ENCODE measurements around the gene PRICKLE1.
"Not testable (repeated sequence)": the region's sequence is repeated elsewhere in the genome, so short reads cannot be mapped to it uniquely, and the experiment has no call there.

PRICKLE1 gene

GRCh38 chr12:42560977-42561376, 28.6 kb downstream of the PRICKLE1 start:
- Histone ChIP-seq H4K20me1 (no peaks in the 10 kb centered on the region), H3K27me3 (no peaks in the 10 kb centered on the region), H3K4me3 (no peak overlapping the region), H3K4me2 (no peak overlapping the region), H3K9me3 (no peaks in the 10 kb centered on the region), H3K36me3 (no peaks in the 10 kb centered on the region), H3K27ac (no peak overlapping the region), H3K9ac (no peak overlapping the region), H3K4me1 (no peaks in the 10 kb centered on the region)
- TF ChIP-seq Cebpa-rat (IDR thresholded peaks at IDR 0.05) = no peak

GRCh38 chr12:42557586-42558172, 31.9 kb downstream of the PRICKLE1 start:
- no peak overlapping the region for H3K9ac ChIP-seq
- H3K4me3 ChIP-seq = no peak overlapping the region
- no peak overlapping the region for H3K27ac ChIP-seq
- no peak overlapping the region for H3K4me2 ChIP-seq
- TF ChIP-seq Cebpa-rat (IDR thresholded peaks at IDR 0.05) = no peak
- no peaks in the 10 kb centered on the region for H3K4me1 ChIP-seq
- no peaks in the 10 kb centered on the region for H3K27me3 ChIP-seq
- H3K36me3 ChIP-seq = no peaks in the 10 kb centered on the region
- no peaks in the 10 kb centered on the region for H4K20me1 ChIP-seq
- H3K9me3 ChIP-seq = no peaks in the 10 kb centered on the region

- Histone ChIP-seq H3K27me3 (no peaks in the 10 kb centered on the region), H3K36me3 (no peaks in the 10 kb centered on the region), H3K27ac (no peak overlapping the region), H3K9me3 (no peaks in the 10 kb centered on the region), H3K9ac (no peak overlapping the region), H3K4me2 (no peak overlapping the region), H3K4me3 (no peak overlapping the region), H3K4me1 (no peaks in the 10 kb centered on the region), H4K20me1 (no peaks in the 10 kb centered on the region)
- no peak for TF ChIP-seq Cebpa-rat (IDR thresholded peaks at IDR 0.05)
These were observed 32.6 kb downstream of the PRICKLE1 start for GRCh38 chr12:42556917-42557316.

- H3K9me3 ChIP-seq = no peaks in the 10 kb centered on the region
- TF ChIP-seq Cebpa-rat (IDR thresholded peaks at IDR 0.05) = no peak
- no peaks in the 10 kb centered on the region for H4K20me1 ChIP-seq
- H3K27me3 ChIP-seq = no peaks in the 10 kb centered on the region
- H3K4me3 ChIP-seq = no peak overlapping the region
- no peak overlapping the region for H3K9ac ChIP-seq
- no peak overlapping the region for H3K27ac ChIP-seq
- no peaks in the 10 kb centered on the region for H3K4me1 ChIP-seq
- no peak overlapping the region for H3K4me2 ChIP-seq
- no peaks in the 10 kb centered on the region for H3K36me3 ChIP-seq
These were observed 36.7 kb downstream of the PRICKLE1 start for GRCh38 chr12:42552822-42553221.

- Histone ChIP-seq H3K4me3 (no peak overlapping the region), H3K9me3 (no peaks in the 10 kb centered on the region), H3K9ac (no peak overlapping the region), H3K27ac (no peak overlapping the region), H4K20me1 (no peaks in the 10 kb centered on the region), H3K27me3 (no peaks in the 10 kb centered on the region), H3K4me1 (no peaks in the 10 kb centered on the region), H3K36me3 (no peaks in the 10 kb centered on the region), H3K4me2 (no peak overlapping the region)
- no peak for TF ChIP-seq Cebpa-rat (IDR thresholded peaks at IDR 0.05)
These were observed 38.7 kb downstream of the PRICKLE1 start for GRCh38 chr12:42550800-42551199.

- no peaks in the 10 kb centered on the region; the same call in 1 of the 2 replicates for H3K9me3 ChIP-seq
- H3K4me2 ChIP-seq = no peak overlapping the region
- no peak overlapping the region for H3K27ac ChIP-seq
- H3K36me3 ChIP-seq = no peaks in the 10 kb centered on the region
- H4K20me1 ChIP-seq = no peaks in the 10 kb centered on the region
- H3K4me3 ChIP-seq = no peak overlapping the region
- TF ChIP-seq Cebpa-rat (IDR thresholded peaks at IDR 0.05) = no peak
- H3K4me1 ChIP-seq = no peaks in the 10 kb centered on the region
- no peak overlapping the region for H3K9ac ChIP-seq
- H3K27me3 ChIP-seq = no peaks in the 10 kb centered on the region
These were observed 42.8 kb downstream of the PRICKLE1 start for GRCh38 chr12:42546709-42547108.

GRCh38 chr12:42541965-42542364, 47.6 kb downstream of the PRICKLE1 start:
- no peaks in the 10 kb centered on the region for H3K36me3 ChIP-seq
- H3K4me2 ChIP-seq = no peak overlapping the region
- no peak overlapping the region for H3K9ac ChIP-seq
- no peaks in the 10 kb centered on the region for H4K20me1 ChIP-seq
- H3K4me3 ChIP-seq = no peak overlapping the region
- H3K27me3 ChIP-seq = no peaks in the 10 kb centered on the region
- no peak overlapping the region for H3K27ac ChIP-seq
- no peak for TF ChIP-seq Cebpa-rat (IDR thresholded peaks at IDR 0.05)
- H3K9me3 ChIP-seq = no peaks in the 10 kb centered on the region; the same call in 1 of the 2 replicates
- H3K4me1 ChIP-seq = no peaks in the 10 kb centered on the region

- not testable (repeated sequence) for H3K4me3 ChIP-seq, H3K36me3 ChIP-seq, H3K9ac ChIP-seq, H3K4me2 ChIP-seq, H3K27me3 ChIP-seq, H3K9me3 ChIP-seq, H3K27ac ChIP-seq, H4K20me1 ChIP-seq, H3K4me1 ChIP-seq
These were observed 48.2 kb downstream of the PRICKLE1 start for GRCh38 chr12:42541308-42541707.

- H3K27ac ChIP-seq = no peak overlapping the region
- H3K4me1 ChIP-seq = no peaks in the 10 kb centered on the region
- no peaks in the 10 kb centered on the region for H4K20me1 ChIP-seq
- no peaks in the 10 kb centered on the region for H3K36me3 ChIP-seq
- no peaks in the 10 kb centered on the region for H3K27me3 ChIP-seq
- H3K9ac ChIP-seq = no peak overlapping the region
- no peaks in the 10 kb centered on the region; the same call in 1 of the 2 replicates for H3K9me3 ChIP-seq
- H3K4me2 ChIP-seq = no peak overlapping the region
- TF ChIP-seq Cebpa-rat (IDR thresholded peaks at IDR 0.05) = no peak
- H3K4me3 ChIP-seq = no peak overlapping the region
These were observed 49.9 kb downstream of the PRICKLE1 start for GRCh38 chr12:42539696-42540095.

- H3K9ac ChIP-seq = no peak overlapping the region
- no peak overlapping the region for H3K4me2 ChIP-seq
These were observed 51.3 kb downstream of the PRICKLE1 start for GRCh38 chr12:42538203-42538602.

More at GRCh38 chr12:42538203-42538602, 51.3 kb downstream of the PRICKLE1 start:
- no peak overlapping the region for H3K27ac ChIP-seq
- H3K9me3 ChIP-seq = no peaks in the 10 kb centered on the region; the same call in 1 of the 2 replicates
- no peak overlapping the region for H3K4me3 ChIP-seq
- no peaks in the 10 kb centered on the region for H3K36me3 ChIP-seq
- H3K27me3 ChIP-seq = no peaks in the 10 kb centered on the region
- no peaks in the 10 kb centered on the region for H4K20me1 ChIP-seq
- no peak for TF ChIP-seq Cebpa-rat (IDR thresholded peaks at IDR 0.05)
- H3K4me1 ChIP-seq = no peaks in the 10 kb centered on the region

Measured in BLaER1 (cell line).